AG09319 (cell line): ENCODE measurements around the gene WDR37.

Source experiments
- DNase-seq: peaks from one replicate; pipeline ENCODE4 v3.0.0-alpha.2; 2010; ENCODE audit warnings: low read depth; ENCODE audit errors: extremely low read depth
- TF ChIP-seq, protein P1 (sequence below): IDR thresholded peaks from 2 replicates; pipeline ENCODE4 v1.5.1; 2011; ENCODE audit warnings: low read depth, mild to moderate bottlenecking, inconsistent platforms, low read length, moderate library complexity

WDR37 gene

DNA sequence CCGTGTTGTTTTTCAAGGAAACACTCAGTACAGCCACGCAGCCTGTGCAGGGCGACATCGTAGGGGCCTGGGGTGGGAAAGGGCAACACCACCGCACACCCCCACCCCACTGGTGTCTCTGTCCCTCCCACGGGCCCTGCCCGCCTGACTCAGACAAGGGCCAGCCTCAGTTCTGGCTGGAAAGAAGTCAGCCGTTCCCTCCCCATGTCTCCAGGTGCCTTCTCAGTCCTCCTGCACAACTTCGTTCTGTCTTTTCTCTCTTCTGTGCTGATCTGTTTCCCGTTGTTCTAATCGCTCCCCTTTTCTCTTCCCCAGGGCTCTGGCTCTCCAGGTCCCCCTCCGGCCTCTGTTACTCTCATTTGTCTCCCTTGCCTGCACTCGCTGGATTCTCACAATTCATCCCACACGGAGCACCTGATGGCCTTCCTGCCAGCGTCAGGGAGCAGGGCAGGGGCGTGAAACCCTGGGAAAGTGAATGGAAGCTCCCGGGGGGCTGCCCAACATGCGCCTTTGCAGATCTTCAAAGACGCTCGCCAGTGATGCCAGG, 97.7 kb downstream of the WDR37 start:
- DNase-seq, result no peak
- TF ChIP-seq, protein P1, sequence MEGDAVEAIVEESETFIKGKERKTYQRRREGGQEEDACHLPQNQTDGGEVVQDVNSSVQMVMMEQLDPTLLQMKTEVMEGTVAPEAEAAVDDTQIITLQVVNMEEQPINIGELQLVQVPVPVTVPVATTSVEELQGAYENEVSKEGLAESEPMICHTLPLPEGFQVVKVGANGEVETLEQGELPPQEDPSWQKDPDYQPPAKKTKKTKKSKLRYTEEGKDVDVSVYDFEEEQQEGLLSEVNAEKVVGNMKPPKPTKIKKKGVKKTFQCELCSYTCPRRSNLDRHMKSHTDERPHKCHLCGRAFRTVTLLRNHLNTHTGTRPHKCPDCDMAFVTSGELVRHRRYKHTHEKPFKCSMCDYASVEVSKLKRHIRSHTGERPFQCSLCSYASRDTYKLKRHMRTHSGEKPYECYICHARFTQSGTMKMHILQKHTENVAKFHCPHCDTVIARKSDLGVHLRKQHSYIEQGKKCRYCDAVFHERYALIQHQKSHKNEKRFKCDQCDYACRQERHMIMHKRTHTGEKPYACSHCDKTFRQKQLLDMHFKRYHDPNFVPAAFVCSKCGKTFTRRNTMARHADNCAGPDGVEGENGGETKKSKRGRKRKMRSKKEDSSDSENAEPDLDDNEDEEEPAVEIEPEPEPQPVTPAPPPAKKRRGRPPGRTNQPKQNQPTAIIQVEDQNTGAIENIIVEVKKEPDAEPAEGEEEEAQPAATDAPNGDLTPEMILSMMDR, result no peak

DNA sequence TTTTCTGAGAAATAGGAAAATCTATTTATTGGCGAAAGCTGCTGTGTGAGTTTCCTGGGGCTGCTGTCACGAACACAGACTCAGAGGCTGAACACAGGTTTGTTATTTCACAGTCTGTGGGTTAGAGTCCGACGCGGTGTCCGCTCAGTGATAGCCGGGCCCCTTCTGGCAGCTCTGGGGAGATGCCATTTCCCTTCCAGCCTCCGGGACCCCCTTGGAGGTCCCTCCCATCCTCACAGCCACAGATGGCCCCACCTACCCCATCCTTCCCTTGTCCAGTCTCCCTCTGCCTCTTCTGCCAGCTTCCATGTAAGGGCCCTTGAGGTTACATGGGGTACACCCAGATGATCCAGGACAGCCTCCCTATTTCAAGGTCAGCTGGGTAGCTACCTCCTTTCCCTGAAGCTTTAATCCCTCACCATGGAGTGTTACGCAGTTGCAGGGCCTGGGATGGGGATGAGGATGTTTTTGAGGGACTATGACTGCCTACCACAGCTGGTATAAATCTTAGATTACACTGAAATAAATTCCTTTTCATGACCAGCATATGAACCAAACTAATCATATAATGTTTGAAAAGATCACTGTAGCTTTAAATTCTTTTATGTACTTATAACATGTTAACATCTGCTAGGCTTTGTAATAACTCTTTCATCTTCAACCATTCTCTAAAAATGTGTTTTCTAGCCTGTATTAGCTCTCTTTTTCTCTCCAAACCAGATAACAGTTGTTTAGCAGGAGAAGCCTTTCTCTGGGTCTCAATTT, 98.5 kb downstream of the WDR37 start:
- DNase-seq, result no peak
- TF ChIP-seq, protein P1, result no peak

DNA sequence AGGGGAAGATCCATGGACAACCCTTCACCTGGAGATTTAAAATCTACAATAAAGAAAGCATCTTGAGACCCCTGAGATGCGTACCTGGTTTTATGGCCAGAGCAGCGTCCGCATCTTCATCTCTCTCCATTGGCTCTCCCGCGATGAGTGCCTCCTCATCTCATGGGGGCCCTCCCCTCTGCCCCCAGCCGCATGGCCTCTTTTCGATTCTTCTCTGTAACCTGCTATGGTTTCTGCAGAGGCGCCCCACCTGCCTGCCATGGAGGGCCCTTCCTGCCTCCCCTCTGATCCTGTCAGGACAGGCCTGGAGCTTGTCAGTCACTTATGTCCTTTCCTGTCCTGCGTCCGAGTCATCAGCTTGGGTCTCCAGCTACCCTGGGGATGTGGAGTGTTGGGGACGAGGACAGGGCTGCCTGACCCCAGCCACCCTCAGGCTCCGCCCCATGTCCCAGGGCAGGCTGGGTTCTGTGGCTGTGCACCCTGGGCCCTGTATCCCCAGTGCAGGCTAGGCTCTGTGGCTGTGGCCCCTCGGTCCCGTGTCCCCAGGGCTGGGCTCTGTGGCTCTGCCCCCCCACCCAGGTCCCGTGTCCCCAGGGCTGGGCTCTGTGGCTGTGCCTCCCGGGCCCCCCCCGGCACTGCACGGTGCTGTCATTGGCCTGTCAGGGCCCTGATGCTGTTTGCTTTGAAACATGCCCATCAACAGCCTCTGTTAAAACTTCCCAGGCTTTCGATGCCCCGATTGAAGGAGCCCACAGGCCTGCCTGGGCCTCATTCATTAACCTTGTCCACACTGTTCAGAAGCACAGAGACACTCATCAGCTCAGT, 99.8 kb downstream of the WDR37 start:
- TF ChIP-seq, protein P1, result no peak
- DNase-seq, result no peak

DNA sequence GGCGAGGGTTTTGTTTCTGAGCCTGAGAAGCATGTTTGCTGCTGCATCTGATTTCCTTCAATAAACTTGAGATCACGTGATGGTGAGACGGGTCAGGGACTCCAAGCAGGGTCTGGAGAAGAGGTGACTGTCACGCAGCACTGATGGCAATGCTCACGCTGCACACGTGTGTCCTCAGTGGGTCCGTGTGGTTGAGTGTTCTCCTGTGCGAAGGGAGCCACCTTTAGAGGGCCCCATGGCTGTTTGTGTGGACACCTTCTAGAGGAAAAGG, 100.4 kb downstream of the WDR37 start:
- DNase-seq, result no peak
- TF ChIP-seq, protein P1, result no peak

DNA sequence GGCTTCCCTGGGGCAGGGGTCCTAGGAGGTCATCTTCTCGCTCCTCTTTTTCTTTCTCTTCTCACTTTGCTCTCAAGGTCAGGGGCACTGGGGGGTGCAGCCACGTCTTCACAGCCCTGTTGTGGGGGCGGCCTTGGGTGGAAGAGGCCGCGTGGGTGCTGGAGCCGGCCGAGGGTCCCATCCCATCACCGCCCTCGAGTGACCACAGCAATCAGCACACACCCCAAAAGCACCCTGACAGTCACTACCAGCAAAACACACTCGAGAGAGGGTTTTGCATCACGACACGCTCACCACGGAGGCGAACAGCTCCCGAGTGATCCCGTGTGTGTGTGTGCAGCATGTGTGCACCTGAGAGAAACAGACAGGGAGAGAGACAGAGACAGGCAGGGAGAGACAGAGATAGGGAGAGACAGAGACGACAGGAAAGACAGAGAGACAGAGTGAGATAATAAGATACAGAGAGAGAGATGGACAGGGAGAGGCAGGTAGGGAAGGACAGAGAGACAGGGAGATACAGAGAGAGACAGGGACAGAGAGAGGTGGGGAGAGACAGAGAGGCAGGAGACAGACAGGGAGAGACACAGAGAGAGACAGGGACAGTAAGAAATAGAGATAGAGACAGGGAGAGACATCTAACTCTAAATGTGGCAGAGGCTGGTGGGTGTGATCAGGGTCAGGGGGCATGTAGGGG, 100.9 kb downstream of the WDR37 start:
- TF ChIP-seq, protein P1, result no peak
- DNase-seq, result no peak

DNA sequence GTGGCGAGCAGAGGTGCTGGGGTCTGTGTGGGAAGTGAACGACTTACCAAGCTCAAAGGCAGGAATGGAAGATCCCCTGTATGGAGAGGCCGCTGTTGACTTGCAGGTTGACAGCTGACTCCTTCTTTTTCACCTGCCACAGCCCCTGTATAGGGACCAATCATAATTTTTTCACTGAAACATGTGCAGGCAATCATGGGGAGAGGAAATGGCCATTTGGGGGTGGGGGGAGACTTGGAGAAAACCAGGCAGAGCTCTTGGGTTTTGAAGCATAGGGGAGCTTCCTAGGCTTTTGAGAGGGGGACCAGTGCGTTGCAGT, 101.4 kb downstream of the WDR37 start:
- no peak for DNase-seq

More for the DNA sequence above, 101.4 kb downstream of the WDR37 start:
- TF ChIP-seq, protein P1, result no peak
